Measurements from ENCODE around the gene CORO7.
"Not testable (repeated sequence)": the region's sequence is repeated elsewhere in the genome, so short reads cannot be mapped to it uniquely, and the experiment has no call there.

CORO7 gene

DNA sequence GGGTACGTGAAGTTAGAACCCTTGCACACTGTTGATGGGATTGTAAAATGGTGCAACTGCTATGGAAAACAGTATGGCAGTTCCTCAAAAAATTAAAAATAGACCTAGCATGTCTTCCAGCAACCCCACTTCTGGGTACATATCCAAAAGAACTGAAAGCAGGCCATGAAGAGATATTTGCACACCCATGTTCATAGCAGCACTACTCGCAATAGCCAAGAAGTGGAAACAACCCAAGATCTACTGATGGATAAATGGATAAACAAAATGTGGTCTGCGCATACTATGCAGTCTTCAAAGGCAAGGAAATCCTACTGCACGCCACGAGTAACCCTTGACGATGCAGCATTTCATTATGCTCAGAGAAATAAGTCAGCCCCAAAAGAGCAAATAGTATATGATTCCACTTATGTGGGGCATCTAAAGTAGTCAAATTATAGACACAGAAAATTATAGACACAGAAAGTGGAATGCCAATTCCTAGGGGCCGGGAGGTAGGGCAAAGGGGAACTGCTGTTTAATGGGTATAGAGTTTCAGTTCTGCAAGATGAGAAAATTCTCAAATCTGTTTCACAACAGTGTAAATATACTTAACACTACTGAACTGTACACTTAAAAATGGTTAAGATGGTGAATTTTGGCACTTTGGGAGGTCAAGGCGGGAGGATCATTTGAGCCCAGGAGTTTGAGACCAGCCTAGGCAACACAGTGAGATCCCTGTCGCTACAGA lies 17.2 kb downstream of the CORO7 start:
- no peak for DNase-seq

DNA sequence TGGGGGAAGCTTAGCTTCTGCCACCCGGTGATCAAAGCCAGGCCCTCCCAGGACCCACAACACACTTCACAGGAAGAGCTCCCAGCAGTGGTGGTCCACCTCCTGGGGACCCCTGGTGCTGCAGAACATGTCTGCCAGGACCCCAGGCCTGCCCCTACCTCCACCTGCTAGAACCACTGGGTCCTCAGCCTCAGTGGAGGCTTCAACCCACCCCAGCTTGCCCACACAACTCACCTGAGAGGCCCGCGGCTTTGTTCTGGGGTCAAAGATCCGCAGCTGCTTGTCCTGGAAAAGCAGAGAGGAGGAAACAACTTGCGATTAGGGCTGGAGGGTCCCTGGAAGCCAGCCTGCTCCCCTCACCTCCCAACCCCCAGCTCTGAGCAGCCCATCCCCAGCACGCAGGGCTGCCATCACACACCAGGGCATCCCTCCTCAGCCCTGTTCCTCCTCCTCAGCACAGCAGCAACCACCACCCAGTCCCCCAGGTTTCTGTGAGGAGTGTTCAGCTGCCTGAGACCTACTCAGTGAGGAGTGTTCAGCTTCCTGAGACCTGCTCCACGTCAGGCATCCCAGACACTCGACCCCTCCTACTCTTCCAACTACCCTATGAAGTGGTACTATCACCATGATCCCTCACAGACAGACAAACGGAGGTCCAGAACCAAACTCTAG lies 21.2 kb downstream of the CORO7 start:
- no peak for DNase-seq

DNA sequence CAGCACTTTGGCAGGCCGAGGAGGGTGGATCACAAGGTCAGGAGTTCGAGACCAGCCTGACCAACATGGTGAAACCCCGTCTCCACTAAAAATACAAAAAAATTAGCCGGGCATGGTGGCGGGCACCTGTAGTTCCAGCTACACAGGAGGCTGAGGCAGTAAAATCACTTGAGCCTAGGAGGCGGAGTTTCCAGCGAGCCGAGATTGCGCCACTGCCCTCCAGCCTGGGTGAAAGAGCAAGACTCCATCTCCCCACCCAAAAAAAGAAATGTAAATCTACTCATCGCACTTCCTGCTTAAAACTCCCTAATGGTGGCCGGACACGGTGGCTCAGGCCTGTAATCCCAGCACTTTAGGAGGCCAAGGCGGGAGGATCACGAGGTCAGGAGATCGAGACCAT lies 22.5 kb downstream of the CORO7 start:
- not testable (repeated sequence) for DNase-seq

DNA sequence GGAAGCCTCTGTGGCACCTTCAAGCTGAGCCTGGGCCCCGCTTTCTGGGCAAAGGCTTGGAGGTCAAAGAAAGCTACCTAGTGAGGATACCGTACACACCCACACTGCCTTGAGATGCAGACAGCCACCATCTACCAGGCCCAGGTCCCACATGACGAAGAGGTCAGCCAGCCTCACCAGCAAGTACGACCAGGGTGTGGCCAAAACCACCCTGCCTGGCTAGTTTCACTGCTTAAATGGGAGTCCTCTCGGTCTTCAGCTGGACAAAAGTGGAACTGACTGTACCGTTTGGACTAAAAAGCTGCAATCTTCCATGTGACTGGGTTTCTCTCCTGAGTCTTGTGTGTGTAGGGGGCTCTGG lies 23.2 kb downstream of the CORO7 start:
- no peak for DNase-seq

DNA sequence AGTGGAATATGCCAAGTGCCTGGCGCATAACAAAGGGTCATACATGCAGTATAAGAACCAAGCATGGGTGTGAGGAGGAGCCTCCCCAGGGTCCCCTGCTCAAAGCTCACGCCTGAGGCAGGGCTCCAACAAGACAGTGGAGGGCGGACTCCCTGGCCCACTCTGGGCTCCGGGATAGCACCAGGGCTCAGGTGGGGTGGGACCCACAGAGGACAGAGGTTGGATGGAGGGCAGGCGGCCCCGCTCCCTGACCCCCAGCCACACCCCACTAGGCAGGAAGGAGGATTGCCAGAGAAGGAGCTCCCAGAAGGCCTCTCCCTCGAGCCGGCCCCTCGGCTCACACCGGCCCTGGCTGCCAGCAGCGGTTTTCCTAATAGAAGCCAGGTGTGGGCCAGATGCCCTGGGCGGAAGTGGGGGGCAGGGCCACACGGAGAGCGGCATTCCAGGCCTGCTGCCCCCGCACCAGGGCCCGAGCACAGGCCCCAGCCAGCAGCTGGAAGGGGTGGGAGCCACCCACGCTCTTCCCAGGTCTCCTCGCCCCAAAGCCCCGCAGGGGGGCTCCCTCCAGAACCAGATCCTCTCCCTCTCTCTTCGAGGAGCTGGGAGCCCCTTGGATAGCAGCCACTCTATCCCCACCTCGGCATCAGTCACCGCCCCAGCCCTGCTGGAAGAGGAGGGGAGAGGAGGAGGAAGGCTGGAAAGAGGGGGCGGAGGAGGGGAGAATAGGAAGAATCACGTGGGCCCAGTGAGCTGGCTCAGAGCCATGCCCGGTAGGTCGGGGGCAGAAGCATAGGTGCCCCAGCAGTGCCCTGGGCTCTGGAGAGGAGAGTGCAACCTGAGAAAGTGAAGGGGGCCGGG lies 23.8 kb downstream of the CORO7 start:
- peak; percentile 66 for DNase-seq

DNA sequence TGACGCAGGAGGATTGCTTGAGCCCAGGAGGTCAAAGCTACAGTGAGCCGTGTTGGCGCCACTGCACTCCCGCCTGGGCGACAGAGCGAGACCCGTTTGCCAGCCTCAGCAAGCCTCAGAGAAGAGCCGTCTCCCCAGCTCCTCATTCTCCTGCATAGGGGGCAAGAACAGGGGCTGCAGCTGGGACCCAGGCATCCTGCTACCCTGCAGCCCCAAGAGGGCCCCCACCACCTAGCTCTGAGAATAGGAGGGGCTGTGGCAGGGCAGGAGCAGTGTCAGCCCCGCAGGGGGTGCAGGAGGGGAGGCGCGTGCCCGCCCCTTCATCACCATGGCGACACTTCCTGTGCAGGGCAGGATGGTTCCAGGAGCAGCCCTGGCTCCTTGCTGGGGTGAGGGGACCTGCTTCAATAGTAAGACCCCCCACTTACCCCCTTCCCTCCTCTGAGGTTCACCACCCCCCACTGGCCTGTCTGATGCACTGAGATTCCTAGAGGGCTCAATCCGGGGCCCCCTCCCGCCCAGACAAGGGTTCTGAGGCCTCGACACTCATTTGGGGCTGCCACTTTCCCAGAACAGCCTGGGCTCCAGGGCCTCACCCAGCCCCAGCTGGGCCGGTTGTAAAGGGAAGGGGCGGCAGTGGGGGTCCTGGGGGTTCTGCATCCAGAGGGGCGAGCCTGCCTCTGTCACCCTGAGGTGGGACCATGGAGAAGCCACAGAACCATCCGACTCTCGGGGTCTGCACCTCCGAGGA lies 24.6 kb downstream of the CORO7 start:
- no peak for DNase-seq

DNA sequence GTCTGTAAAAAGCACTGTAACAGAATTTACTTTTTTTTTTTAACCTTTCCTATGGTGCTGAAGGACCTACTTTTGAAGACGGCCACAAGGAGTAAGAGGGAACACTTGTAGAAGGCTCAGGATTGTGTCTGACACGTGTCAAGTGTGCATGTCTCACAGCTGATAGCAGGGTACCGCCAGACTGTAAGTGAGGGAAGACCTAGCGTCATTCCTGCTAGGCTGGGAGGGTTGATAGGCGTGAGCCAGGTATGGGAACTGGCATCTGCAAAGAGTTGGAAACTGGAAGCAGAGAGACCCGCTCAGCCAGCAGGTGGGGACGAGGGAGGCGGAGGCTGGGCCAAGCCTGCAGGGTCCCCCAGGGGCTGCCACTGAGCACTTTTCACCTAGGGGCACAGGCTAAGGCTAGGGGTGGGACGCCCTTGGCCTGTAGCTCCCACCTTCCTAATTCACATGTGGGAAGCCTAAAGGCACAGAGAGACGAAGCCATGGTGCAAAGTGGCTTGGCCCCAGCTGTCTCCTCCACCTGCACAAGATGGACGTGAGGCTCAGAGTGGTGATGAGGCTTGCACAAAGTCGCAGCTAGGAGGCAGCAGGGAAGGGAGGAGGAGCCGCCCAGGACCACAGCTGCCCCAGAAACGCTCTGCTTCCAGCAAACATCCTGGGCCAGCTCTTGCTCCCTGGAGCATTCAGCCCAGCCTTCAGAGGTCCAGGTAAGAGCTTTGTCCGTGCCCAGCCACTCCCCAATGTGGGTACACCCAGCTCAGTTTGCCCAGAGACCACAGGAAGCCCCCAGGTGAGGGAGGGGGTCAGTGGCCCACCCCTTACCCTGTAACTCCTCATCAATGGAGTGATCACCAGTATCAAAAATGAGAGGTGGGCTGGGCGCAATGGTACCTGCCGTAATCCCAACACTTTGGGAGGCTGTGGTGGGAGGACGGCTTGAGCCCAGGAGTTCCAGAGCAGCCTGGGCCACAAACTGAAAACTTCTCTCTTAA lies 25.8 kb downstream of the CORO7 start:
- no peak for DNase-seq

DNA sequence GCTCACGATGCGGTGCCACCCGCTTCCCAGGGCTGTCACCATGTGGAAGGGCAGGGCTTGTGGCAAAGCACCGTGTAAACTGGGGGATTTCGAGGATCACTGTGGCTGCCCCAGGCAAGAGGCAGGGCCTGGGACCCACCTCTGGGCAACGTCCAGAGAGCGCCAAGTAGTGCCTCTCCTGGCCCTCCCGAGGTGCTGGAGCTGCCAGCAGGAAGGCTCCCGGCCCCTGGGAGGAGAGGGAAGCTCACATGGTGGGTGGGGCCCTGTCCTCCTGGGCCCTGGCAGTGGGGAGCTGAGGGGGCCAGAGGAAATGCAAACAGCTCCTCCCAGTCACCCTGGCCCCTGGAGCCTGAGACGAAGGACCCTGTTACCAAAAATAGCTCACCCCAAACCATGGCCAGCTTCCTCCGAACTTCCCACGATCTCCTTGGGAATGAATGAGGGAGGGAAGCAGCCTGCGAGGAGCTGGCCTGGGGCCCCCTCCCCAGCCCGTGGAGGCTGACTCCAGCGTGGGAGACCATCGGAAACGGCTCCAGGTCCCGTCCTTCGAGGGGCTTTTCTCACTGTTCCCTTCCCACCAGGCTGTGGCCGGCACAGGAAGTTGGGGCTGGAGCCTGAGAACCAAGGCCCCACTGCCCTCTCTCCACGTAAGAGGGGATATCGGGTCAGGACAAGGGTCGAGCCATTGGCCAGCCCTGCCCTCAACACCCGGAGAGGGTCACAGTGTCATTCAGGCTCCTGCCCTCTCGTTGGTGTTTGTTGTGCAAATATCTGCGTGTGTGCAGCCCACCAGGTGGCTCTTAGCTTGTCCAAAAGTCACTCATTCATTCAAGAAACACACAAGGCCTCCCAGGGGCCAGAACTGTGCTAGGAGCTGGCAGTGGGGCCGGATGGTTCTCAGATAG lies 27.1 kb downstream of the CORO7 start:
- DNase-seq = no peak

DNA sequence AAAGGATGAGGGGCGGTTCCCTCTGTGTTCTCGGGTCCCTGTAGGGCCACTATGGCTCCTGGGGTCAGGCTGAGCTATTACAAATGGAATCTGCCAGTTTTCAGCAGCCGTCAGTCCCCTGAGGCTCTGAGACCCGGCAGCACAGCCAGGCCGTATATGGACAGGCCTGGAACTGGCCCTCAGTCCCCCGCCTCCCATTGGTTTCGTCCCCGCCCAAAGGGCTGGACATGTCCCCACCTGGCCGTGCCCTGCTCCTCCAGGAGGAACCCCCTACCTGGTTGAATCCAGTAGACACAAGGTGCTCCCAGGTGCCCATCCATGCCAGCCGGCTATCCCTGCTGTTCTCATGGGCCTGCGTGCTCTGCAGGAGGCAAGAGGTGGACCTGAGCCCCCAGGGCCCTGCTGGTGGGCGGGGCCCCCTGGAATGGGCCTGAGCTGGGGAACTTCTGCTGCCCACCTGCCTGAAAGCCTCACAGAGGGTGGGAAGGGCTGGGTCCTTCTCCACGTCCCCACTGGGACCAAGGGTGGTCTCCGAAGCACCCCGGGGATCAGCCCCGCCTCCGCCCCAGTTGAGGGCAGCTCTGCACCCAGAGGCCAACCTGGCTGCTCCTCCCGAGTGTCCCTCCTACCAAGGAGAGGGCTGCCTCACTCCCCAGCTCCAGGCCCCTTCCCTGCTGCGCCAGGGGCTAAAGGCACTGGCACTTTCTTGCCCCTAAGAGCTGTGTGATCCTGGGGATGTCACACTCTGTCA lies 27.9 kb downstream of the CORO7 start:
- DNase-seq = no peak

DNA sequence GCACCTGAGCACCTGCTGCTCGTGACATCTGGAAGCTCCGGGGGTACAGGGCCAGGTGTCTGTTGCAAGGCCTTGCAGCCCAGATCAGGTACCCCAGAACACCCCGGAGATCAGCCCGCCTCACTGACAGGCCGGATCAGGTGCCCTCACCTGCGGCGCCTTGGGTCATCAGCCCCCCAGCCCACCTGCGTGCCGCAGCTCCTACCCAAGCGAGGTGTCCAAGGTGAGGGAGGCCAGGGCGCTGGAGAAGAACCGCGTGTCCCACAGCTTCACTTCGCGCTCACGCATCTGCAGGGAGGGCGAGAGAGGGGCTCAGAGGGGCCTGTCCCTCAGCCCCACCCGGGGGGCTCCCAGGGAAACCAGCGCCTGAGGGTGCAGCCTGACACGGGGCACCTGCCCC lies 28.6 kb downstream of the CORO7 start:
- no peak for DNase-seq

DNA sequence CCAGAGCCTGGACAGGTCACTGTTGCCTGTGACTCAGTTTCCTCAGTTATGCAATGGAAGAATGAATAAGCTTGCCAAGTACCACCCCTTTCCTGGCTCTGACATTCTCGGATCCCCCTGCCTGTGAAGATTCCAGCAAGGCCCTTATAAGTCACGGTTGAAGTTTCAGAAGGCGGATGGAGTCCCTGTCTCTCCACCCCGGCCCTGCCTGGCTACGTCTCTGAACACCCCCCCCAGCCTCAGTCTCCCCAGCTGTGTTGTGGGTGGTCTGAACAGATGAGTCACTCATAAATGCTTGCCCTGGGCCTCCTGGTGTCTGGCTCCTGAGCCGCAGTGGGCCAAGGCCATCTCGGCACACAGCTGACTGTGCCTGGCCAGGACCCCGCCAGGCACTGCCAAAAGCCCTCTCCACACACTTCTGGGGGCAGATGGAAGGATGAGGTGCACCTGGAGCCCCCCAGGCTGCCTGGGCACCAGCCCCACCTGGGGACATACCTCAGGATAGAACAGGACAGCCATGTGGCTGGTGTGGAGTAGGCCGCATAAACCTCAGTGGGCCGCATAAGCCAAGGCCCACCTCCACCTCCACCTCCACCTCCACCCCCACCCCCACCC lies 29.3 kb downstream of the CORO7 start:
- no peak for DNase-seq

DNA sequence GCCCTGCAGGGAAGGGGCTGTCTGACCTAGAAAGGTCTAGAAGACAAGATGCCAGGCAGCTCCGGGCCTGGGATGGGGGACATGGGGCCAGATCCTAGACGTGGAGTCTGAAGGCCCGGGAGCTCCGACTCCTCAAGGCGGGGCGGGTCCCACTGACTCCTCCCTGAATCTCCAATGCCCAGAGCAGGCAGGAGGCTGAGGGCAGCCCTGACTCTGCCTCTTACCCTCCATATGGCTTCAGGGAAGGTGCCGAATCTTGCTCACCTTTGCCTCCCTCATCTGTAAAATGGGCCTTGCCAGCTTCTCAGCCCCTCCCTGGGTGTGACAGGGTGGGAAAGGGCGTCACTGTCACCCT lies 30.0 kb downstream of the CORO7 start:
- DNase-seq = no peak

DNA sequence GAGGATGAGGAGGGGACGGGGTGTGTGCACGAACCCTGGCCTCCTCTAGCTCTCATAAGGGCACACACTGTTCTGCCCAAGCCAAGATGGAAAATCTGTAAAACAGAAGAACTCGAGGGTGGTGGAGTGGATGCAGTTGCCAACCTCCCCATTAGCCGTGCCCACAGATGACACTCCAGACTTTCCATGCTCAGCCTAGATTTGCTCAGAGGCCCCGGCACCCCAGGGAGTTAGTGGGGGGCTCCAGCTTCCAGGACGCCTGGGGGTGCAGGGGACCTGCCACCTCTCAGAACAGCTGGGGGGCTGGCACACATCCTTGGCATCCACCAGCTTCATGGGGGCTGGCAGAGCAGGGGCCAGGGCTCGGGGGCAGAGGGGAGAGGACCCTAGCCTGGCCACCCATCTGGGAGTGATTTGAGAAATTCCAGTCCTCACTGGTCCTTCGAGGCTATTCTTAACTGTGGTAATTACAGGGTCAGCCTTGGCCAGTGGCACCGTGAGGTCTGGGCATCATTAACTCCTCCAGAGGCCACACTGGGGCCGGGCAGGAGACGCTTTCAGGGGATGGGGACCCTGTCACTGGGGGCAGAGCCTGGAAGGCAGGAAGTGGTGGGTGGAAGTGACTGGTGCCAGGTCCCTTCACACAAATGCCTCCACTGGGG lies 30.5 kb downstream of the CORO7 start:
- DNase-seq = no peak

DNA sequence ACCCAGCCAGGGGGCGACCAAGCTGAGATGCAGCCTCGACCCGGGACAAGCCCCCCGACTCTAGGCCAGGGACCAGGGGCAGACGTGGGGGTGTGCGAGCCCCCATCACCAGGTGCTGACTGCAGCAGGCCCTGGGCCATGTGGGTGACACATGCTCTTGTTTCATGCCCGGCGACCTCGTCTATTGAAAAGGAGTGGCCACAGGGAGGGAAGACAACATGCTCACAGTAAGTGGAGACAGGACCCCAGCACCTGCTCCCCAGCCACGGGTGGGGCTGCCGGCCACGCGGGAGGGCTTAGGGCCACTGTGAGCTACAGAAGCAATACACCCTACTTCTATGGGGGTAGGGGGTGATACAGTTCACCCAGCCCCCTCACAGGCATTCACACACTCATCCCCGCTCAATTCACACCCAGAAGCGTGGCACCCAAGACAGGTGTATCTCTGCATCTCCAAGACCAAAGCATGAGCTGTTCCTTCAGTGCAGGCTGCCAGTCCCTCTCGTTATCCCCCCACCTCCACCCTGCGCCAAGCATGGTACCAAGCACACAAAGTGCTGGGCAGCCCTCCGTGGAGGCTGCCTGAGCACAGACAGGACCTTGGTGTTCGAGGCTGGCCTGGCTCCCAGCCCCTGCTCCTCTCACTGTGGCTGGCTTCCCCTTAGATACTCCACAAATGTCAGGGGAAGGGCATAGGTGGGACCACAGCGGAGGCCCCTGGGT lies 31.2 kb downstream of the CORO7 start:
- no peak for DNase-seq

DNA sequence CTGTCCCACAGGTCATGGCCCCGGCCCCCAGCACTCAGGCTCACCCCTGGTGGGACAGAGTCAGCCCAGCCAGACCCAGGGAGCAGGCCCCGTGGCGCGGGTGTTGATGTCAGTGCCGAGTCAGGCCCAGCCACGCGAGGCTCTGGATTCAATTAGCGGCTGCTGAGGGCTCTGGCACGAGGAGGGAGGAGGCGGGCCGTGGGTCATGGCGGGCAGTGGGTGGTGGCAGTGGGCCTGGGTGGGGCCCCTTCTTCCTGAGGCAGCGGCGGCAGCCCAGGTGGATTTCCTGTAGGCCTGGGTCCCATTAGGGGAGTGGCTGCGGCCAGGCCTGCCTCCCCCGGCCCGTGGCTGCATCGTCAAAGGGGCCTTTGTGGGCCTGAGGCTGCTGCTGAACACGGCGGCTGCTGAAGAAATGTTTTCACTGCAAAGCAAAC lies 31.9 kb downstream of the CORO7 start:
- DNase-seq = no peak

DNA sequence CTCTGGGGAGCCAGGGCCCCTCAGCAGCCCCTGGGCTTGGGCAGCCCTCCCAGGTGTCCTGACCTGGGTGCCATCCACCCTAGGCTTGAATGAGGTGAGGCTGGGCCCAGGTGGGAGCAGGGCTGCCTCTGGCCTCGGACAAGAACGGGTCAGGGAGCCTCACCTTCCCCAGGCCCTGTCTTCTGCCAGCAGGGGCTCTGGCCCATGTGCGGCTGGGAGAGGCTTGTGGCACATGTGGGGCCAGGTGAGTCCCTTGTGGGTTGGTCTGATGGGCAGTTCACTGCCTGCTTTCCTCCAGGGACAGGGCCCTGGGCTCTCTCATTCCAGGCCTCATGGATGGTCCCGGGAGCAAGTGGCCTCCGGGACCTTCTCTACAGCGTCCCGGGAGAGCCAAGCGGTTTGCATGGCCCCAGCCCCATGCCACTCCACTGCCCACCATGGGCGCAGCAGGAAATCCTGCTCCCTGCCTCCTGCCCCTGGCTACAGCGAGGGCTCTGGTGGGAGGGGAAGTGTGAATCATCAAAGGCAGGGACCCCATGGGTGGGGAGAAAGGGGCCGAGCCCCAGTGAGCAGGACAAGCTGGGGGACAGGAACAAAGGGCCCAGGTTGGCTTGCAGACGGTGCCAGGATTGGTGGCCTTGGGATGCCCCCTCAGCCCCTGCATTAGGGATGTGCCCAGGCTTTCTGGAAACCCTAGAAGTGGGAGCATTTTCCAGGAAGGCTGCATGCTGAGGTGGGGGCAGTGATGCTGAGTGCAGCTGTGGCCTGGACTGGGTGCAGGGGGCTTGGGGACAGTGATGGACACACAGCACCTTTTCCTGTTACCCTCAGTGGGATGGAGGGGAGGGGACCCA lies 32.6 kb downstream of the CORO7 start:
- DNase-seq = no peak

DNA sequence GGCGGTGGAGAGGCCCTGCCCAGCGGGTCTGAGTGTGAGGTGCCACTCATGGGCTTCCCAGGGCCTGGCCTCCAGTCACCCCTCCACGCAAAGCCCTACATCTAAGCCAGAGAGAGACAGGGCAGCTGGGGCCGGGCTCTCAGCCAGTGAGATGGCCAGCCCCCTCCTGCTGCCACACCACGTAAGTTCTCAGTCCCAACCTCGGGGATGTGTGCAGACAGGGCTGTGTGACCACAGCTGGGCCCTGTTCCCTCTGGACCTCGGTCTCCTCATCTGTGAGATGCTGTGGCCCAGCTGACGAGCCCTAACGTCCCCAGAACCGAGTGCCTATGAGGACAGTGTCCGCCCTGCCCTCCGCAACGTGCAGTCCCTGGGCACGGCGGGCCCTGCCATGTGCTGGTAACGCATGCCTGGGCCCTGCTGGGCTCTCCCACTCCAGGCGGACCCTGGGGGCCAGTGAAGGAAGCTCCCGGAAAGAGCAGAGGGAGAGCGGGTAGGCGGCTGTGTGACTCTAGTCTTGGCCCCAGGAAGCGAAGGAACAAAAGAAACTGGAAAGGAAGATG lies 33.5 kb downstream of the CORO7 start:
- no peak for DNase-seq

All from DMS 273 treated with DMSO at 0.1 percent for 48 hours (cell line).